ENCODE results near the gene DBP. TPM values are rescaled to one million over a fixed set of nuclear protein-coding genes. Genes with fewer than 3 reads are reported as not detected.

The DBP gene
- total and polyA plus RNA-seq, 10 of the 15 experiments (the other 5 are each of a cell fraction or from before 2014, with no cell fraction given), result 2.0 to 10.6 (median 6.9) TPM

DNA sequence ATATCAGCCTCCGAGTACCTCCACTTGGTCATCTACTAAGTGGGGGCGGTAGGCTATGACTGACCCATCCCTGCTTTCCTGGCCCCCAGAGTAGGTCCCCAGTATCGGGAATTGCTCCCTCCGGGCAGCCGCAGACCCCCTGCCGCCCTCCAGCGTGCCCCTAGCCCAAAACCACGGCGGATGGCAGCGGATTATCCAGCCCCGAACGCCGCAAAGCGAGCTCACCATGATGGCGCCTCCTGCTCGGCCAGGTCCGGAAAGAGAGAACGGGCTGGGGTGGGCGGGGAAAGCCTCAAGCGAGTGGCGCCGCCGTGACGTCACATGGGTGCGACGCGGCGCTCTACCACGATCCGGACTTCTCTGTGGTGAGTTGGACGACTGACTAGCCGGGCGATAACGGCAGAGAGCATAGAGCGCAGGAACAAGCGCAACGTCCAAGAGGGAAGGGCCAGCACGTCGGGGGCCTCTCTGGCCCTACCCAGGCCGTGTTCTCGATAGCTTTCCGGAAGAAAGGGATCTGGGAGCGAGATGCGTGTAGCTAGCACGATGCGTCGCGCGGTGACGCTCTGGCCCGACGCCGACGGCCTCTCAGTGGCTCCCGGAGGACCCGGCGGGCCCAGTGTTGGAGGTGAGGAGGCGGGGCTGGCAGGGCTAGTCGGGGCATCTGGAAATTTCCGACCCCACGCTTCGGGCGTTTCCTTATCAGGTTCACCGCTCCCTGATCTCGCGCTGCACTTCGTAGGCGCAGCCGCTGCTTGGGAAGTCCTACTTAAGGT lies 18.1 kb downstream of the DBP start, which contains the start of the genes RPL18 and SPHK2 (continued):
- TF ChIP-seq RELB (IDR thresholded peaks at IDR 0.05; ENCODE audit: low read depth), result peak; percentile 80; the same call in 1 of the 2 replicates
- peak; percentile 83 for TF ChIP-seq ZNF24 (IDR thresholded peaks at IDR 0.05)
- peak in 1 of 2 experiments; percentile 63; a peak in 1 of 4 replicates for TF ChIP-seq IKZF2 (IDR thresholded peaks at IDR 0.05)
- no peak for TF ChIP-seq ZBTB11 (CRISPR knock-in tag; IDR thresholded peaks at IDR 0.05)
- no peak; the same call in 1 of the 2 replicates for TF ChIP-seq MTA2 (IDR thresholded peaks at IDR 0.05; ENCODE audit: low read depth)
- TF ChIP-seq, protein P1, sequence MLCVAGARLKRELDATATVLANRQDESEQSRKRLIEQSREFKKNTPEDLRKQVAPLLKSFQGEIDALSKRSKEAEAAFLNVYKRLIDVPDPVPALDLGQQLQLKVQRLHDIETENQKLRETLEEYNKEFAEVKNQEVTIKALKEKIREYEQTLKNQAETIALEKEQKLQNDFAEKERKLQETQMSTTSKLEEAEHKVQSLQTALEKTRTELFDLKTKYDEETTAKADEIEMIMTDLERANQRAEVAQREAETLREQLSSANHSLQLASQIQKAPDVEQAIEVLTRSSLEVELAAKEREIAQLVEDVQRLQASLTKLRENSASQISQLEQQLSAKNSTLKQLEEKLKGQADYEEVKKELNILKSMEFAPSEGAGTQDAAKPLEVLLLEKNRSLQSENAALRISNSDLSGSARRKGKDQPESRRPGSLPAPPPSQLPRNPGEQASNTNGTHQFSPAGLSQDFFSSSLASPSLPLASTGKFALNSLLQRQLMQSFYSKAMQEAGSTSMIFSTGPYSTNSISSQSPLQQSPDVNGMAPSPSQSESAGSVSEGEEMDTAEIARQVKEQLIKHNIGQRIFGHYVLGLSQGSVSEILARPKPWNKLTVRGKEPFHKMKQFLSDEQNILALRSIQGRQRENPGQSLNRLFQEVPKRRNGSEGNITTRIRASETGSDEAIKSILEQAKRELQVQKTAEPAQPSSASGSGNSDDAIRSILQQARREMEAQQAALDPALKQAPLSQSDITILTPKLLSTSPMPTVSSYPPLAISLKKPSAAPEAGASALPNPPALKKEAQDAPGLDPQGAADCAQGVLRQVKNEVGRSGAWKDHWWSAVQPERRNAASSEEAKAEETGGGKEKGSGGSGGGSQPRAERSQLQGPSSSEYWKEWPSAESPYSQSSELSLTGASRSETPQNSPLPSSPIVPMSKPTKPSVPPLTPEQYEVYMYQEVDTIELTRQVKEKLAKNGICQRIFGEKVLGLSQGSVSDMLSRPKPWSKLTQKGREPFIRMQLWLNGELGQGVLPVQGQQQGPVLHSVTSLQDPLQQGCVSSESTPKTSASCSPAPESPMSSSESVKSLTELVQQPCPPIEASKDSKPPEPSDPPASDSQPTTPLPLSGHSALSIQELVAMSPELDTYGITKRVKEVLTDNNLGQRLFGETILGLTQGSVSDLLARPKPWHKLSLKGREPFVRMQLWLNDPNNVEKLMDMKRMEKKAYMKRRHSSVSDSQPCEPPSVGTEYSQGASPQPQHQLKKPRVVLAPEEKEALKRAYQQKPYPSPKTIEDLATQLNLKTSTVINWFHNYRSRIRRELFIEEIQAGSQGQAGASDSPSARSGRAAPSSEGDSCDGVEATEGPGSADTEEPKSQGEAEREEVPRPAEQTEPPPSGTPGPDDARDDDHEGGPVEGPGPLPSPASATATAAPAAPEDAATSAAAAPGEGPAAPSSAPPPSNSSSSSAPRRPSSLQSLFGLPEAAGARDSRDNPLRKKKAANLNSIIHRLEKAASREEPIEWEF (IDR thresholded peaks at IDR 0.05; ENCODE audit: insufficient replicate concordance, low read depth, low read length), result no peak
- 0 out of 2 replicates have a peak, but pooled peaks have one; percentile 28 for TF ChIP-seq NR2F1 (conservative IDR thresholded peaks at IDR 0.05)
- TF ChIP-seq ZNF592 (IDR thresholded peaks at IDR 0.05), result peak; percentile 72
- TF ChIP-seq MLLT1 (IDR thresholded peaks at IDR 0.05), result peak; percentile 85
- peak; percentile 70; the same call in 1 of the 2 replicates for TF ChIP-seq TCF3 (IDR thresholded peaks at IDR 0.05; ENCODE audit: borderline replicate concordance, insufficient read depth, low read depth, low read length)
- TF ChIP-seq NBN (IDR thresholded peaks at IDR 0.05), result peak; percentile 100
- peak; percentile 62; the same call in 1 of the 2 replicates for TF ChIP-seq STAT1 (conservative IDR thresholded peaks at IDR 0.05)
